SU-DHL-6 (cell line): ENCODE measurements around the gene TWSG1.
A peak's percentile ranks its signal among the peaks of the same experiment; 100 is the strongest.

Experiments
- H2AFZ ChIP-seq: fragments of 200-600 bp; sonication (generic); 2 replicates; pipeline ENCODE4 v1.6.1; 2014; ENCODE audit warnings: low read depth, mild to moderate bottlenecking, moderate library complexity, mixed read lengths, antibody characterized with exemption, low read length; ENCODE audit not compliant: severe bottlenecking
- H3F3A ChIP-seq: fragments of 200-600 bp; shearing (Covaris generic); 2 replicates; pipeline ENCODE4 v1.6.0; 2016; ENCODE audit warnings: antibody characterized with exemption, mild to moderate bottlenecking; ENCODE audit not compliant: insufficient read depth
- H3K27ac ChIP-seq: fragments of 200-600 bp; sonication (generic); 2 replicates; pipeline ENCODE4 v1.5.1; 2016; ENCODE audit warnings: low read depth, mild to moderate bottlenecking, low read length, moderate library complexity, mixed read lengths
- H3K27me3 ChIP-seq: fragments of 200-600 bp; sonication (generic), shearing (Covaris generic); 2 replicates; pipeline ENCODE4 v1.6.0; 2014; ENCODE audit warnings: mild to moderate bottlenecking, low read length
- H3K36me3 ChIP-seq: fragments of 200-600 bp; sonication (generic); 2 replicates; pipeline ENCODE4 v1.6.1; 2014; ENCODE audit warnings: mild to moderate bottlenecking, low read length, mixed read lengths
- H3K4me2 ChIP-seq: fragments of 300-600, 200-600 bp; shearing (Covaris generic), sonication (generic); 2 replicates; pipeline ENCODE4 v1.6.0; 2014; ENCODE audit warnings: low read length, low read depth, mild to moderate bottlenecking; ENCODE audit not compliant: poor library complexity, severe bottlenecking
- H3K4me3 ChIP-seq: fragments of 200-600 bp; sonication (generic); 2 replicates; pipeline ENCODE4 v1.5.1; 2014; ENCODE audit warnings: antibody characterized with exemption, low read length, mild to moderate bottlenecking, mixed read lengths; ENCODE audit not compliant: insufficient read depth, poor library complexity, severe bottlenecking
- H3K79me2 ChIP-seq: fragments of 200-600 bp; sonication (generic); 2 replicates; pipeline ENCODE4 v1.6.1; 2014; ENCODE audit warnings: mild to moderate bottlenecking, low read length, moderate library complexity; ENCODE audit not compliant: insufficient read depth
- H3K9ac ChIP-seq: fragments of 200-600 bp; sonication (generic); 2 replicates; pipeline ENCODE4 v1.7.0; 2014; ENCODE audit warnings: mild to moderate bottlenecking, low read length
- H3K9me2 ChIP-seq: fragments of 200-600 bp; sonication (generic); replicated peaks from 2 replicates; pipeline ENCODE4 v1.6.1; 2014; ENCODE audit warnings: low read length; ENCODE audit not compliant: insufficient read depth
- H3K9me3 ChIP-seq: fragments of 200-600 bp; sonication (generic); 2 replicates; pipeline ENCODE4 v1.6.1; 2014; ENCODE audit warnings: low read length, mixed read lengths; ENCODE audit not compliant: insufficient read depth
- H4K20me1 ChIP-seq: fragments of 200-600 bp; sonication (generic); 2 replicates; pipeline ENCODE4 v1.6.1; 2014; ENCODE audit warnings: low read depth, mild to moderate bottlenecking, antibody characterized with exemption, low read length, moderate library complexity, mixed read lengths
- EZH2phosphoT487 ChIP-seq: fragments of 200-600 bp; sonication (generic), shearing (Covaris generic); conservative IDR thresholded peaks from 2 replicates; pipeline ENCODE4 v1.6.1; 2018; ENCODE audit warnings: mild to moderate bottlenecking, antibody characterized with exemption, low read length, moderate library complexity, mixed read lengths
- TF ChIP-seq, protein P1 (sequence below): fragments of 200-600 bp; sonication (generic); IDR thresholded peaks from one replicate; pipeline ENCODE4 v1.5.1; 2017; ENCODE audit warnings: antibody characterized with exemption, mild to moderate bottlenecking, low read length, moderate library complexity; ENCODE audit not compliant: insufficient read depth, poor library complexity, severe bottlenecking

Gene TWSG1

DNA sequence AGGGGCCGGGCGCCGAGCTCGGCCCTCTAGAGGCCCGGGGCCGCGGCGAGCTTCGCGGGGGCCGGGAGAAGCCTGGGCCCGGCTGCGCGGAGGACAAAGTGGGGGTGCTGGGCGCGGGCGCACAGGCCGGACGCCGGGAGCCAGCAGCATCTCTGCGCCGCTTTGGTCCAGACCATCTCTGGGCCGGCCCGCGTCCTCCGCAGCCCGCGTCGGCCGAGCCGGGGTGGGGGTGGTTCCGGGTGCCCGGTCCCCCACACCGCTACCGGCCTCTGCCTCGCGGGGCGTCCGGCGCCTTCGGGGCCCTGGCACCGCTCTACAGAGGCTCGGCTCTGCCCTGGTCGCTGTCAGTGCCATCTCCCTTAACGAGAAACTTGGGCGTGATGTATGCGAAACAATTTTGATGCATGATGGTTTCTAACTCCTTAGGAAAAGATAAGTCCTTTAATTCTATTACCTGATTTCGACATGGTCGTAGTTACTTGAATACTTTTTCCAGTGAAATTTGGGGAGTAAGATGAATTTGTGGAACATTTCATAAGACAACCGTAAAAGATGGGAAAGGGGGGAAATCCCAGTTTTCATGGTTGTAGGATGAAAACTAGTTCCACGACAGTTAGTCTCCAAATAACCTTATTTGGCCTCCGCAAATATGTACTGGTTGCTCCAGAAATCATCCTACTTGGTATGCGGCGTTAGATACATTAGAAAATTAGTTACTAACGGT, 562 bp downstream of the TWSG1 start:
- no peaks in the 10 kb centered on the region for H4K20me1 ChIP-seq
- no peak overlapping the region for H3K27ac ChIP-seq
- H3F3A ChIP-seq: no peaks in the 10 kb centered on the region
- peak overlapping the region; percentile 79 for H3K4me2 ChIP-seq
- no peaks in the 10 kb centered on the region for H3K9me2 ChIP-seq
- no peaks in the 10 kb centered on the region for H3K36me3 ChIP-seq
- TF ChIP-seq, protein P1, sequence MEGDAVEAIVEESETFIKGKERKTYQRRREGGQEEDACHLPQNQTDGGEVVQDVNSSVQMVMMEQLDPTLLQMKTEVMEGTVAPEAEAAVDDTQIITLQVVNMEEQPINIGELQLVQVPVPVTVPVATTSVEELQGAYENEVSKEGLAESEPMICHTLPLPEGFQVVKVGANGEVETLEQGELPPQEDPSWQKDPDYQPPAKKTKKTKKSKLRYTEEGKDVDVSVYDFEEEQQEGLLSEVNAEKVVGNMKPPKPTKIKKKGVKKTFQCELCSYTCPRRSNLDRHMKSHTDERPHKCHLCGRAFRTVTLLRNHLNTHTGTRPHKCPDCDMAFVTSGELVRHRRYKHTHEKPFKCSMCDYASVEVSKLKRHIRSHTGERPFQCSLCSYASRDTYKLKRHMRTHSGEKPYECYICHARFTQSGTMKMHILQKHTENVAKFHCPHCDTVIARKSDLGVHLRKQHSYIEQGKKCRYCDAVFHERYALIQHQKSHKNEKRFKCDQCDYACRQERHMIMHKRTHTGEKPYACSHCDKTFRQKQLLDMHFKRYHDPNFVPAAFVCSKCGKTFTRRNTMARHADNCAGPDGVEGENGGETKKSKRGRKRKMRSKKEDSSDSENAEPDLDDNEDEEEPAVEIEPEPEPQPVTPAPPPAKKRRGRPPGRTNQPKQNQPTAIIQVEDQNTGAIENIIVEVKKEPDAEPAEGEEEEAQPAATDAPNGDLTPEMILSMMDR: no peak
- TF ChIP-seq EZH2phosphoT487: no peak
- H3K79me2 ChIP-seq: no peaks in the 10 kb centered on the region
- H3K9ac ChIP-seq: peak overlapping the region; percentile 66
- H3K4me3 ChIP-seq: peak overlapping the region; percentile 61
- no peaks in the 10 kb centered on the region for H3K27me3 ChIP-seq
- H3K9me3 ChIP-seq: no peaks in the 10 kb centered on the region
- H2AFZ ChIP-seq: peak overlapping the region; percentile 85

DNA sequence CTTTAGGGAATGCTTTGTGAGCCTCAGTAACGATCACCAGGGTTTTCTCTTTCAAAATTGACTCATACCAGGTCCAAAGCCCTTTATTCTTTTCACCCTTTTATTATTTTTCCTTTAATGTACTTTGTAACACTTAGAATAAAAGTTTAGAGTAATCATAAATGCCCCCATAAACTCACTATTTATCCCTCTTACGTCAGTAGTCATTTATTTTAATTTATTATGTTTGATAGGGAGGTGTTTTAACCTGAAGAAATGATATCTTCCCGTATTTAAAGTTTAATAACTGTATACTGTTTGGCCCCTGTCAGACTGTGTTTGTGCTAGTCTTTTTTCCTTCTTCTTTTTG, 1.1 kb downstream of the TWSG1 start:
- H2AFZ ChIP-seq: no peak overlapping the region
- no peaks in the 10 kb centered on the region for H4K20me1 ChIP-seq
- no peaks in the 10 kb centered on the region for H3K9me3 ChIP-seq
- H3K27ac ChIP-seq: no peak overlapping the region
- H3K36me3 ChIP-seq: no peaks in the 10 kb centered on the region
- H3K4me3 ChIP-seq: peak overlapping the region; percentile 61
- H3K79me2 ChIP-seq: no peaks in the 10 kb centered on the region
- no peaks in the 10 kb centered on the region for H3K9me2 ChIP-seq
- TF ChIP-seq, protein P1: no peak
- TF ChIP-seq EZH2phosphoT487: no peak
- peak overlapping the region; percentile 66; the same call in 1 of the 2 replicates for H3K9ac ChIP-seq
- H3K4me2 ChIP-seq: peak overlapping the region; percentile 79
- H3F3A ChIP-seq: no peaks in the 10 kb centered on the region
- H3K27me3 ChIP-seq: no peaks in the 10 kb centered on the region

DNA sequence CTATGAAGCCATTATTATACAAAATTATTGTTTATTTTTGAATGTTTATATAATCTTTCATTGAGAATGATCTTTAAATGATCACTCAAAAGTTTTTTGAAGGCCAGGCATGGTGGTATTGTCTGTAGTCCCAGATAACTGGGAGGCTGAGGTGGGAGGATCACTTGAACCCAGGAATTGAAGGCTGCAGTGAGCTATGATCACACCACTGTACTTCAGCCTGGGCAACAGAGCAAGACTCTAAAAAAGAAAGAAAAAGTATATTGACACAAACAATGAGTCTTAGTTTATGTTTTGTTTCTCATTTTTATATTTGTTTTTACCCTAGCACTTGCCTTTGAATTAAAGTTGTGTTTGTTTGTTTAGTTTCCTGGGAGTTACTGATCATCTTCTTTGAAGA, 2.3 kb downstream of the TWSG1 start:
- Histone ChIP-seq H3K79me2 (no peaks in the 10 kb centered on the region), H3K9ac (no peak overlapping the region), H3K9me2 (no peaks in the 10 kb centered on the region), H3F3A (no peaks in the 10 kb centered on the region), H3K9me3 (no peaks in the 10 kb centered on the region), H3K4me3 (no peak overlapping the region), H3K4me2 (no peak overlapping the region), H3K27me3 (no peaks in the 10 kb centered on the region), H3K36me3 (no peaks in the 10 kb centered on the region), H3K27ac (no peak overlapping the region), H4K20me1 (no peaks in the 10 kb centered on the region), H2AFZ (no peak overlapping the region)
- TF ChIP-seq, protein P1: no peak
- no peak for TF ChIP-seq EZH2phosphoT487
